K562 (cell line): ENCODE data around the gene TRMT2A. TPM values are rescaled to one million over a fixed set of nuclear protein-coding genes. Genes with fewer than 3 reads are reported as not detected.

Experiments
- CEBPB ChIP-seq: fragments of 450-650 bp; IDR thresholded peaks from 2 replicates; pipeline ENCODE4 v1.6.1; 2016; ENCODE audit warnings: missing genetic modification characterization, missing compliant biosample characterization
- CHD1 ChIP-seq: fragments of 200-600 bp; sonication (generic); IDR thresholded peaks from one replicate; pipeline ENCODE4 v1.6.1; 2012; ENCODE audit warnings: mild to moderate bottlenecking, moderate library complexity, low read length, inconsistent platforms
- KAT7 ChIP-seq: sonication (generic); formaldehyde crosslinking; IDR thresholded peaks from 2 replicates; pipeline ENCODE4 v1.8.0; 2022; ENCODE audit warnings: missing genetic modification reagents, mild to moderate bottlenecking, borderline replicate concordance
- LCOR ChIP-seq: sonication (generic); formaldehyde crosslinking; IDR thresholded peaks from 2 replicates; pipeline ENCODE4 v1.8.0; 2022; ENCODE audit warnings: mild to moderate bottlenecking, missing genetic modification reagents
- POLR2AphosphoS5 ChIP-seq: IDR thresholded peaks from 2 replicates; pipeline ENCODE4 v1.6.1; 2011; ENCODE audit warnings: mild to moderate bottlenecking, low read depth, low read length, moderate library complexity; ENCODE audit not compliant: control insufficient read depth, insufficient read depth
- RUNX1 ChIP-seq: sonication (generic); IDR thresholded peaks from 2 replicates; pipeline ENCODE4 v1.6.1; 2016; ENCODE audit warnings: antibody characterized with exemption, low read depth
- TAF9B ChIP-seq: fragments of 450-650 bp; IDR thresholded peaks from 2 replicates; pipeline ENCODE4 v1.6.1; 2018; ENCODE audit warnings: mild to moderate bottlenecking; ENCODE audit not compliant: partially characterized antibody
- U2AF2 ChIP-seq: fragments of 200-400 bp; formaldehyde crosslinking; optimal IDR thresholded peaks from 2 replicates; pipeline ENCODE3; 2017; ENCODE audit warnings: low read depth, mild to moderate bottlenecking, low read length
- ZBTB12 ChIP-seq: fragments of 250-450 bp; sonication (Bioruptor Pico); IDR thresholded peaks from 2 replicates; pipeline ENCODE4 v1.4.0; 2020
- ZBTB40 ChIP-seq, 2 experiments: fragments of 450-650 bp in 1 of 2; sonication (generic) in 1 of 2; formaldehyde crosslinking in 1 of 2; IDR thresholded peaks; 2 replicates each; pipeline versions ENCODE4 v1.7.1 to v1.9.0; 2016 to 2022; ENCODE audit warnings: inconsistent platforms in 1 of 2, mild to moderate bottlenecking in 1 of 2, missing genetic modification reagents in 1 of 2
- ZNF277 ChIP-seq: fragments of 250-450 bp; sonication (Bioruptor Pico); IDR thresholded peaks from 2 replicates; pipeline ENCODE4 v1.8.0; 2022; ENCODE audit warnings: inconsistent platforms, mild to moderate bottlenecking, moderate library complexity, borderline replicate concordance
- ZNF507 ChIP-seq: conservative IDR thresholded peaks from 2 replicates; pipeline ENCODE4 v1.6.1; 2017; ENCODE audit warnings: missing genetic modification characterization, missing compliant biosample characterization
- ZNF512 ChIP-seq: IDR thresholded peaks from 2 replicates; pipeline ENCODE4 v1.6.1; 2016; ENCODE audit warnings: missing genetic modification characterization, missing compliant biosample characterization
- ZNF79 ChIP-seq: fragments of 250-450 bp; sonication (Bioruptor Pico); IDR thresholded peaks from 2 replicates; pipeline ENCODE4 v1.4.0; 2020; ENCODE audit warnings: low read depth, mild to moderate bottlenecking, moderate library complexity
- polyA plus RNA-seq, 8 experiments: library from polyadenylated mRNA; depleted of rRNA in 4 of 8; stranded (reverse) in 5 of 8; unstranded in 3 of 8; fragments of >200 nt; fragmentation: Nextera tagmentation in 2 of 8; fragmentation: Illumina TruSeq in 1 of 8; extraction: Ambion mirVana in 2 of 8; extraction: Trizol in 1 of 8; gene quantifications; 2 replicates each; pipeline versions ENCODE4 v1.2.1 to v1.2.3, GENCODE V29; 2011 to 2014; ENCODE audit warnings: inconsistent platforms in 1 of 8, missing spikeins in 1 of 8
- total RNA-seq, 7 experiments: library from RNA; depleted of rRNA in 6 of 7; stranded (reverse); fragments of >200 nt in 6 of 7; fragmentation: Illumina TruSeq in 2 of 7; extraction: Trizol in 2 of 7; gene quantifications; 2 replicates each; pipeline versions ENCODE4 v1.2.1 to v1.2.3, GENCODE V29; 2011 to 2021; ENCODE audit warnings: low replicate concordance in 1 of 7

The TRMT2A gene
- total and polyA plus RNA-seq, 9 of the 15 experiments (the other 6 are each of a cell fraction or from before 2014, with no cell fraction given), result 1.6 to 265 (median 140) TPM

- no peak for TF ChIP-seq ZNF512 (tag)
- no peak for TF ChIP-seq ZBTB12
- TF ChIP-seq ZNF79 (CRISPR knock-in tag), result no peak
- TF ChIP-seq POLR2AphosphoS5, result no peak
- no peak for TF ChIP-seq TAF9B
- no peak for TF ChIP-seq RUNX1
- TF ChIP-seq ZBTB40 (IDR thresholded peaks at IDR 0.05), result no peak
- TF ChIP-seq ZBTB40 (CRISPR knock-in tag; IDR thresholded peaks at IDR 0.05), result no peak
- peak; percentile 62 for TF ChIP-seq CHD1
- no peak for TF ChIP-seq U2AF2
- no peak for TF ChIP-seq ZNF277 (CRISPR knock-in tag)
- no peak for TF ChIP-seq LCOR
- TF ChIP-seq KAT7 (CRISPR knock-in tag), result no peak
- TF ChIP-seq CEBPB (tag), result peak; percentile 42; the same call in 1 of the 2 replicates
- TF ChIP-seq ZNF507, result no peak
Observed at GRCh38 chr22:20076627-20077172, 40.3 kb downstream of the TRMT2A start (continued).
